ENCODE results near the gene UBA1. TPM values are rescaled to one million over a fixed set of nuclear protein-coding genes. Genes with fewer than 3 reads are reported as not detected.

UBA1 gene
- total RNA-seq, 2 donors from 2014 or later, result 233 to 448 TPM

DNA sequence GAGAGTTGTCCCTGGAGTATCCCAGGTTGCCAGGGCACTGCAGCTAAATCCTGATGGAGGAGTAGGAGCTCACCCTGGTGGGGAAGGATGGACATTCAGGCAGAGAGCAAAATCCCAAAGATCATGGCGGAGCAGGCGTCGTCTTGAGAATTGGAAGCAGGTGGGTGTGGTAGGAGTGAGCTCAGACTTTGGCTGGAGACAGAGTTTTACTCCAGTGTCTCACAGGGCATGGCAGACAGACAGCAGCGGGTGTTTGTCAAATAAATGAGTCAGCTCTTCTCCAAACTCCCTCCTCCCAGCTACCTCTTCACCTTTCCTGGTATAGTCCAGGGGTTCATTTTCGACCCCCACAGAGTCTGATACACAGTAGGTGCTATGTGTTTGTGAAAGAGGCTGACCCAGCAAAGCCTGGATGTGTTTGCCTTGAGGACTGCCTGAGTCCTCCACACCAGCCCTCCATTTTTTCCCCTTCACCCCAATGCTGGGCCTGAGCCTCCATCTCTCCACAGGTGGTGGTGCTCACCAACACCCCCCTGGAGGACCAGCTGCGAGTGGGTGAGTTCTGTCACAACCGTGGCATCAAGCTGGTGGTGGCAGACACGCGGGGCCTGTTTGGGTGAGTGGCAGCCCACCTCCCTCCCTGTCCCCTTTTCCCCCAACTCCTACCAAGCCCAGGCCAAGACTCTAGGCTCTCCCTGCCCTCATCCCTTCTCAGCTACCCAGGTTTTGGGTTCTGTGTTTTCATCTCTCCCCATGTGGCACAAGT is 6.9 kb downstream of the UBA1 start:
- H3K27ac ChIP-seq (ENCODE audit: low read depth, low read length), result no peak overlapping the region
- Mint-ChIP-seq H3K4me3 (no peak overlapping the region), H3K4me1 (peaks cover 42% of the 10 kb centered on the region), H3K9me3 (no peaks in the 10 kb centered on the region), H3K27ac (peak overlapping the region; percentile 78), H3K36me3 (ENCODE audit: low read depth) (peaks cover 98% of the 10 kb centered on the region), H3K27me3 (ENCODE audit: insufficient read depth) (no peaks in the 10 kb centered on the region)
- peaks cover 8% of the 10 kb centered on the region for H3K4me1 ChIP-seq (ENCODE audit: control insufficient read depth, insufficient read depth, low read length)
- no peaks in the 10 kb centered on the region for H3K9me3 ChIP-seq (ENCODE audit: control insufficient read depth, low read length)
- peak; percentile 76 for DNase-seq
- WGBS, 2 experiments (ENCODE audit: insufficient coverage in 1 of 2, insufficient read length in 1 of 2), result 95% methylated on average over 7 of the region's 9 CpGs; no CpG with 5 or more reads in 1 of the 2 experiments
- H3K4me3 ChIP-seq (ENCODE audit: low read length), result no peak overlapping the region
- H3K27me3 ChIP-seq (ENCODE audit: control insufficient read depth, insufficient read depth, low read length, poor library complexity, severe bottlenecking), result no peaks in the 10 kb centered on the region
- H3K36me3 ChIP-seq (ENCODE audit: control insufficient read depth, insufficient read depth, low read length), result peaks cover 80% of the 10 kb centered on the region
- TF ChIP-seq, protein P1, sequence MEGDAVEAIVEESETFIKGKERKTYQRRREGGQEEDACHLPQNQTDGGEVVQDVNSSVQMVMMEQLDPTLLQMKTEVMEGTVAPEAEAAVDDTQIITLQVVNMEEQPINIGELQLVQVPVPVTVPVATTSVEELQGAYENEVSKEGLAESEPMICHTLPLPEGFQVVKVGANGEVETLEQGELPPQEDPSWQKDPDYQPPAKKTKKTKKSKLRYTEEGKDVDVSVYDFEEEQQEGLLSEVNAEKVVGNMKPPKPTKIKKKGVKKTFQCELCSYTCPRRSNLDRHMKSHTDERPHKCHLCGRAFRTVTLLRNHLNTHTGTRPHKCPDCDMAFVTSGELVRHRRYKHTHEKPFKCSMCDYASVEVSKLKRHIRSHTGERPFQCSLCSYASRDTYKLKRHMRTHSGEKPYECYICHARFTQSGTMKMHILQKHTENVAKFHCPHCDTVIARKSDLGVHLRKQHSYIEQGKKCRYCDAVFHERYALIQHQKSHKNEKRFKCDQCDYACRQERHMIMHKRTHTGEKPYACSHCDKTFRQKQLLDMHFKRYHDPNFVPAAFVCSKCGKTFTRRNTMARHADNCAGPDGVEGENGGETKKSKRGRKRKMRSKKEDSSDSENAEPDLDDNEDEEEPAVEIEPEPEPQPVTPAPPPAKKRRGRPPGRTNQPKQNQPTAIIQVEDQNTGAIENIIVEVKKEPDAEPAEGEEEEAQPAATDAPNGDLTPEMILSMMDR (conservative IDR thresholded peaks at IDR 0.05), result peak; percentile 58
- no peak overlapping the region for H3K9ac ChIP-seq (ENCODE audit: extremely low read depth, low read length, poor library complexity, severe bottlenecking)

DNA sequence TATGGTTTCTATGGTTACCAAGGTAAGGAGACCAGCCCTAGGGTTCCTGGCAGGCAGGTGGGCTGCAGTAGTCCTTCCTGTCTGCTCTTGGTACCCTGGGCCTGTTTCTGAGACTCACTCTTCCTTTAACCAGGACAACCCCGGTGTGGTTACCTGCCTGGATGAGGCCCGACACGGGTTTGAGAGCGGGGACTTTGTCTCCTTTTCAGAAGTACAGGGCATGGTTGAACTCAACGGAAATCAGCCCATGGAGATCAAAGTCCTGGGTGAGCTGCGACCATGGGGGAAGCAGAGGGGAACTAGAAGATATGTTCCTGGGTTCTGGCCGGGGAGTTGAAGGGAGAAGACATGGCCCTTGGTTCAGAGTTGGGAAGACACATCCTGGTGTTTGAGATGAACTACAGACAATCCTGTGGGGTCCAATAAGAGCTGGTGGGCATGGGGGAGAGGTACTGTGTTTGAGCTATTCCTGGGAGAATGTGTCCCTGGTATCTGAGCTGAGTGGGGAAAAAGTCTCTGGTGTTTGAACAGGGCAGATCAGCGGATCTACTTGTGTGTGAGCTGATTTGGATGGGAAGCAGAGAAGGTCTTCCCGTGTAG is 7.8 kb downstream of the UBA1 start:
- Mint-ChIP-seq H3K4me3 (no peak overlapping the region), H3K27ac (peak overlapping the region; percentile 32), H3K4me1 (peaks cover 33% of the 10 kb centered on the region), H3K36me3 (ENCODE audit: low read depth) (peaks cover 99% of the 10 kb centered on the region), H3K9me3 (no peaks in the 10 kb centered on the region), H3K27me3 (ENCODE audit: insufficient read depth) (no peaks in the 10 kb centered on the region)
- WGBS, 2 experiments (ENCODE audit: insufficient coverage in 1 of 2, insufficient read length in 1 of 2), result 93 to 100% methylated on average over 1 to 8 of the region's 9 CpGs
- H3K27me3 ChIP-seq (ENCODE audit: control insufficient read depth, insufficient read depth, low read length, poor library complexity, severe bottlenecking), result no peaks in the 10 kb centered on the region
- H3K4me3 ChIP-seq (ENCODE audit: low read length), result no peak overlapping the region
- H3K27ac ChIP-seq (ENCODE audit: low read depth, low read length), result no peak overlapping the region
- H3K4me1 ChIP-seq (ENCODE audit: control insufficient read depth, insufficient read depth, low read length), result peaks cover 8% of the 10 kb centered on the region
- TF ChIP-seq, protein P1 (conservative IDR thresholded peaks at IDR 0.05), result no peak
- DNase-seq, result no peak
- H3K9me3 ChIP-seq (ENCODE audit: control insufficient read depth, low read length), result no peaks in the 10 kb centered on the region
- no peak overlapping the region for H3K9ac ChIP-seq (ENCODE audit: extremely low read depth, low read length, poor library complexity, severe bottlenecking)
- peaks cover 86% of the 10 kb centered on the region for H3K36me3 ChIP-seq (ENCODE audit: control insufficient read depth, insufficient read depth, low read length)

DNA sequence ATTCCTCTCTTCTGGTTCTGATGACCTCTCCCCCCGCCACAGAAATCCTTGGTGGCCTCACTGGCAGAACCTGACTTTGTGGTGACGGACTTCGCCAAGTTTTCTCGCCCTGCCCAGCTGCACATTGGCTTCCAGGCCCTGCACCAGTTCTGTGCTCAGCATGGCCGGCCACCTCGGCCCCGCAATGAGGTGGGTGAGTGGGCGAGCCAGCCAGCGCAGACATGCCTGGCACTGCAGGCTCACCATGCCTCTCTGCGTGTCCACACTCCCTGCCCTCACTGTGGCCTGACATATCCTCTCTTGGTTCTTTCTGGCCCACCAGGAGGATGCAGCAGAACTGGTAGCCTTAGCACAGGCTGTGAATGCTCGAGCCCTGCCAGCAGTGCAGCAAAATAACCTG is 8.7 kb downstream of the UBA1 start:
- 97 to 100% methylated on average over 2 to 11 of the region's 11 CpGs for WGBS, 2 experiments (ENCODE audit: insufficient coverage in 1 of 2, insufficient read length in 1 of 2)
- Mint-ChIP-seq H3K27ac (peak overlapping the region; percentile 32), H3K36me3 (ENCODE audit: low read depth) (peaks cover 99% of the 10 kb centered on the region), H3K9me3 (no peaks in the 10 kb centered on the region), H3K27me3 (ENCODE audit: insufficient read depth) (no peaks in the 10 kb centered on the region), H3K4me1 (peaks cover 25% of the 10 kb centered on the region), H3K4me3 (no peak overlapping the region)
- peaks cover 86% of the 10 kb centered on the region for H3K36me3 ChIP-seq (ENCODE audit: control insufficient read depth, insufficient read depth, low read length)
- TF ChIP-seq, protein P1 (conservative IDR thresholded peaks at IDR 0.05), result no peak
- DNase-seq, result no peak
- H3K4me3 ChIP-seq (ENCODE audit: low read length), result no peak overlapping the region
- no peaks in the 10 kb centered on the region for H3K27me3 ChIP-seq (ENCODE audit: control insufficient read depth, insufficient read depth, low read length, poor library complexity, severe bottlenecking)
- H3K9ac ChIP-seq (ENCODE audit: extremely low read depth, low read length, poor library complexity, severe bottlenecking), result no peak overlapping the region
- H3K4me1 ChIP-seq (ENCODE audit: control insufficient read depth, insufficient read depth, low read length), result peaks cover 8% of the 10 kb centered on the region
- H3K27ac ChIP-seq (ENCODE audit: low read depth, low read length), result no peak overlapping the region
- no peaks in the 10 kb centered on the region for H3K9me3 ChIP-seq (ENCODE audit: control insufficient read depth, low read length)
